Esophagus muscularis mucosa (tissue), 4 donors: ENCODE measurements around the gene SHB.

Experiments
- EP300 ChIP-seq: sonication (generic); formaldehyde crosslinking; IDR thresholded peaks from one replicate; pipeline ENCODE4 v1.6.1; 2017; ENCODE audit warnings: antibody characterized with exemption
- POLR2A ChIP-seq: fragments of 450-650 bp; IDR thresholded peaks from one replicate; pipeline ENCODE4 v1.6.1; 2017; ENCODE audit warnings: antibody characterized with exemption, moderate library complexity, mild to moderate bottlenecking, low read depth
- POLR2AphosphoS5 ChIP-seq, 2 donors: sonication (generic); formaldehyde crosslinking; IDR thresholded peaks; one replicate each; pipeline ENCODE4 v1.6.1; 2017; ENCODE audit warnings: antibody characterized with exemption in 2 of 2
- TF ChIP-seq, protein P1 (sequence below), 3 experiments: fragments of 200-600 bp in 2 of 3; fragments of 450-650 bp in 1 of 3; sonication (generic) in 2 of 3; IDR thresholded peaks; one replicate each; pipeline ENCODE4 v1.5.1; 2017 to 2019; ENCODE audit warnings: antibody characterized with exemption in 3 of 3, mild to moderate bottlenecking in 2 of 3, moderate library complexity in 1 of 3

DNA sequence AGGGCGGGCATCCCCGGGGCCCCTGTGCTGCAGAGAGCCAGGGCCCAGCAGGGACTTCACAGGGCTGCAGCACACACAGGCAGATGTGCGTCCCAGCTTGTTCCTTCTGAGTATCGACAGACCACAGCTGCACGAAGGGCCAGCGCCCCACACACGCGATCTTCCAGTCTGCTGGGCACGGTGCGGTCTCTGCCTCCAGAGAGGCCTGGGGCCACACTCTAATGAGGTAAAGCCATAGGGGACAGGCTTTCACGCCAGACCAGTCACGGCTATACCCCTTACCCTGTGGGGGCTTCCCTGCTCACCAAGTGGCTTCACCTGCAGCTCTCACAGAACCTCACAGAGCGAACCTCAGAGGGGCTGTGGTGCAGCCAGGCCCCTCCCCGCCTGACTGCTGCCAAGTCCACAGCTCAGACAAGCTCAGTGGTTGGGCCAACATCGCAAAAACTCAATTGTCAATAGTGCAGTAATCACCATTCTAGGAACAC is 82.2 kb downstream of the SHB start:
- TF ChIP-seq, protein P1, sequence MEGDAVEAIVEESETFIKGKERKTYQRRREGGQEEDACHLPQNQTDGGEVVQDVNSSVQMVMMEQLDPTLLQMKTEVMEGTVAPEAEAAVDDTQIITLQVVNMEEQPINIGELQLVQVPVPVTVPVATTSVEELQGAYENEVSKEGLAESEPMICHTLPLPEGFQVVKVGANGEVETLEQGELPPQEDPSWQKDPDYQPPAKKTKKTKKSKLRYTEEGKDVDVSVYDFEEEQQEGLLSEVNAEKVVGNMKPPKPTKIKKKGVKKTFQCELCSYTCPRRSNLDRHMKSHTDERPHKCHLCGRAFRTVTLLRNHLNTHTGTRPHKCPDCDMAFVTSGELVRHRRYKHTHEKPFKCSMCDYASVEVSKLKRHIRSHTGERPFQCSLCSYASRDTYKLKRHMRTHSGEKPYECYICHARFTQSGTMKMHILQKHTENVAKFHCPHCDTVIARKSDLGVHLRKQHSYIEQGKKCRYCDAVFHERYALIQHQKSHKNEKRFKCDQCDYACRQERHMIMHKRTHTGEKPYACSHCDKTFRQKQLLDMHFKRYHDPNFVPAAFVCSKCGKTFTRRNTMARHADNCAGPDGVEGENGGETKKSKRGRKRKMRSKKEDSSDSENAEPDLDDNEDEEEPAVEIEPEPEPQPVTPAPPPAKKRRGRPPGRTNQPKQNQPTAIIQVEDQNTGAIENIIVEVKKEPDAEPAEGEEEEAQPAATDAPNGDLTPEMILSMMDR (IDR thresholded peaks at IDR 0.05): no peak
- TF ChIP-seq POLR2A: no peak
- no peak for TF ChIP-seq POLR2AphosphoS5 (IDR thresholded peaks at IDR 0.05)
- TF ChIP-seq EP300: no peak
